Measurements from ENCODE around the gene ZNF428.
A peak's percentile ranks its signal among the peaks of the same experiment; 100 is the strongest.
"Not testable (repeated sequence)": the region's sequence is repeated elsewhere in the genome, so short reads cannot be mapped to it uniquely, and the experiment has no call there.

Gene ZNF428

DNA sequence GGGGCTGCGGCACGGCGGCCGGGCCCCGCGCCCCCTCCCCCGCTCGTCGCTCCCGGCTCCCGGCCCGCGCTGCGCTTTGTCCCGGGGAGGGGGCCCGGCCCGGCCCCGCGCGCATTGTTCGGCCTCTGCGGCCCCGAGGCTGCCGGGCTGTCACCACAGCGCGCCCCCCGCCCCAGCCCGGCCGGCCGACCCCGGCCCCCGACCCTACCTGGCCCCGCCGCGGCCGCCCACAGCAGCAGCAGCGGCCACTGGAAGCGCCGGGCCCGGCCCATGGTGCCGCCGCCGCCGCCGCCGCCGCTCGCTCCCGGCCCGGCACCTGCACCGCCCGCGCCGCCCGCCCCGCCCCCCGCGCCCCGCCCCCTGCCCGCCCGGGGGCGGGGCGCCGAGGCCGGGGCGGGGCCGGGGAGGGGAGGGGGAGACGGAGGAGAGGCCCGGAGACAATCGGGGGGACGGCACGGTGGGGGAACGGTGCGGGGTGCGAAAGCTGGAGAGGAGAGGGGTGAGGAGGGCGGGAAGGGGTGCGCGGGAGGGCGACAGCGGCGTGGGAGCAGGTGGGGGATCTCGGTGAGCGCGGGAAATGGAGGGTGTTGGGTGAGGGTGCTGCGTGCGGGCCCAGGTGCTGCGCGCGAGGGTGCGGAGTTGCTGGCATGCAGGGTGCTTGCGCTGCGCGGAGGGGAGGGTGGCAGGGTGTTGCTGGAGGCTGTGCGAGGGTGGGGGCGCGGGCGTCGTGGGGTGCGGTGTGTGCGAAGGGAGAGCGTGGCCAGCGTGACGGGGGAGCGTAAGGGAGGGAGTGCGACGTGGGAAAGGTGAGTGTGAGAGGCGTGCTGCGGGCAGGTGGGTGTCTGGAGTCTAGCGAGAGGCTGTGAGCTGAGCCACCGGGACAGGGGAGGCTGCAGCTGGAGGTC lies 20.3 kb upstream of the ZNF428 start, which contains the start of gene CADM4:
Gene CADM4 (minus strand): TSS at position 332 of the 905 bp plus-strand sequence. CDS start 60 bp downstream, at position 272.
- DNase-seq, result no peak

DNA sequence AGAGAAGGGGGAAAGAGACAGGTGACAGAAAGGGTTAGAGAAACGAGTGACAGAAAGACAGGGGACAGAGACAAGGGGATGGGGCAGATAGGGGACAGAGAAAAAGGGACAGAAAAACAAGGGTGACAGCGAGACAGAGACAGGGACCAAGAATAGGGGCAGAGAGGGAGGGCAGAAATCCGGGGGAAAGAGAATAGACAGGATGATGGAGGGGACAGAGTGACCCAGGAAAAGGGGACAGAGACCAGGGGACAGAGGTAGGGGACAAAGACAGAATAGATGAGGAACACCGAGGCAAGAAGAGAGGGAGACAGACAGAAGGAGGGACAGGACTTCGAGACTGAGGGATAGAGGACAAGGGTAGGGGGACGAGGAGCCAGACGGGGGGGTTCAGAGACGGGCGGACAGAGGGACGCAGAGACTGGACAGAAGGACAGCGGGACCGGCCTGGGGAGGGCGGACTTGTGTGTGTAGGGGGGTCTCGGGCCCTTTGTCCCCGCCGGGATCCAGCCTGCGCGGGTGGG lies 19.6 kb upstream of the ZNF428 start:
- no peak for DNase-seq

DNA sequence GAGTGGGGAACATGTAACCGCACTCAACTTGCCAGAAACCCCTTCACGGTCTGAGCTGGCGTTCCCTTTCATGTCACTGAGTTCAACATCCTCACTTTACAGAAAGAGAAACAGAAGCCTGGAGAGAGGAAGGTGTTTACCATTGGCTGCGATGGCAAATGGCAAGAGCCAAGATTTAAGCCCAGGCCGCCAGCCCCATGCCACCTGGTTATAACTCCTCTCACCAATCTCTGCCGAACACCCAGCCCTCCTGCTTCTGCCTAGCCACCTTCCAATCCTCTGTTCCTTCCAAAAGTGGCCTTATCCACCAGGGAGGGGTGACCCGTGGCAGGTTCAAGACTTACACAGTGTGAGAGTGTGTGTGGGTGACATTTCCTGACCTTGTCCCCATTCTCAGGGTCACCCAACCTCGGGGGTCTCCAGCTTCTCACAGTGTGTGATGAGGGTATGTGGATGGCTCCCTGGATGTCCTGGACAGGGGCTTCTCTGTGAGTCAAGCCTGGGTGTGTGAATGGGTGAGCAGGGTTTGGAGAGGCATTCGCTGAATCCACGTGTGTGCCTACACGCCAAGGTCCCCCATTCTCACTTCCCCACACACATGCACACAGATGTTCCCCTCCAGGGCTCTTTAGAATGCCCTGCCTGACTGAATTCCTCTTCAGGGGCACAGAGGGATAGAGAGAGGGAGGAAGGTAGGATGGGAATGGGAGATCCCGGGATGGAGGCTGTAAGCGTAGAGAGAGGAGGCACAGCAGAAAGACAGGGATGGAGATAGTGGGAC lies 19.0 kb upstream of the ZNF428 start:
- no peak for DNase-seq

DNA sequence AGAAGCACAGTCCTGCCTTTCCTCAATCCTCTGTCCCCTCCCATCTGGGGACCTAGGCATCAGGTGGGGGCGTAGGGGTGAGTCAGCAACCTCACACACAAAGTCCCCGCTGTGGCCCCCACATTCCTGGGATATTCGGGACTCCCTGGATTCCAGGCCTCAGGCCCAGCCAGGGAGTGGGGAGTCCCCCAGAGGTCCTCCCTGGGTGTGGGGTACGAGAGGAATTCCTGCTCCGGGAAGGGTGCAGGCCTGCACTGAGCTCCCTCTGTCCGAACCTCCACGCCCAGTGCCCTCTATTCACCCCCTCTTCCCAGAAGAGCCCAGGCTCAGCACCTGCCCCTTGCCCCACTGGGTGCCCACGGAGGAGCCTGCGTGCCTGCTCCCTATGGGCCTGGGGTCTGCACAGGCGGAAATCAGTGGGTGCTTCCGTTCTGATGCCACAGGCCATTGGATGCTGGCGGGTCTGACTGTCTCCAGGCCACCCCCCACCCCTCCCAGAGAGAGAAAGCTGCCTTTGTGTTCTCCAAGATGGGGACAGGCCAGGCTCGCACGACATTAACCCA lies 16.8 kb upstream of the ZNF428 start:
- no peak for DNase-seq

DNA sequence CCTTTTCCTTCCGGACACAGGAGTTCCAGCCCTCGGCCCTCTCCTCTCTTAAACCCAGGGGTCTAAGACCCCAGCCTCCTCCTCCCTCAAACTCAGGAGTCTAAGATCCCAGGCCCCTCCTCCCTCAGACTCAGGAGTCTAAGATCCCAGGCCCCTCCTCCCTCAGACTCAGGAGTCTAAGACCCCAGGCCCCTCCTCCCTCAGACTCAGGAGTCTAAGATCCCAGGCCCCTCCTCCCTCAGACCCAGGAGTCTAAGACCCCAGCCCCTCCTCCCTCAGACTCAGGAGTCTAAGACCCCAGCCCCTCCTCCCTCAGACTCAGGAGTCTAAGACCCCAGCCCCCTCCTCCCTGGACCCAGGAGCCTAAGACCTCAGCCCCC lies 16.1 kb upstream of the ZNF428 start:
- not testable (repeated sequence) for DNase-seq

DNA sequence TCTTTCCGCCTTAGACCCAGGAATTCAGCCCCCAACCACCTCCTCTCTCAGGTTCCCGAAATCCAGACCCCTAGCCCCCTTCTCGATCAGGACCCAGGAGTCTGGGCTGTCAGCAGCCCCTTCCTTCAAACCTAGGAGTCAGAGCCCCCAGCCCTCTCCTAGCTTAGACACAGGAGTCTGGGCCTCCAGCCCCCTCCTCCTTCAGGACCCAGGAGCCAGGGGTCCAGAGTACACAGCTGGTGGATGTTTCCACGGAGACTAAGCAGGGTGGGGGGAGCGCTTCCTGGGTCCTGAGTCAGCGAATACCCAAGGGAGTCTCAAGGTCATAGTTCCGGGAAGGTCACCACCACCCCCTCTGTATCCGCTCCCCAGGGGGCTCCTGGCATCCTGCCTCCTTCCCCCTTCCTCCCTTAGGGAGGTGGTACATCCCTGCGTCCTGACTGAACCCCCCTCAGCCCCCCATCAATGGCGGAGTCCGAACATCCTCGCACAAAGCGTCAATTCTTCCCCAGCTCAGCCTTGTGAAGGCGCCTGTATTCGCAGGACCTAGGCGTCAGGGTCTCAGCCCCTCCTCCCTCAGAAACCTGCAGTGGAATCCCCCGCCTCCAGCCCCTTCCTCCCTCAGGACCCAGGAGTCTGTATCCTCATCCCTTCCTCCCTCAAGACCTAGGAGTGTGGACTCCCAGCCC lies 15.6 kb upstream of the ZNF428 start:
- no peak for DNase-seq

DNA sequence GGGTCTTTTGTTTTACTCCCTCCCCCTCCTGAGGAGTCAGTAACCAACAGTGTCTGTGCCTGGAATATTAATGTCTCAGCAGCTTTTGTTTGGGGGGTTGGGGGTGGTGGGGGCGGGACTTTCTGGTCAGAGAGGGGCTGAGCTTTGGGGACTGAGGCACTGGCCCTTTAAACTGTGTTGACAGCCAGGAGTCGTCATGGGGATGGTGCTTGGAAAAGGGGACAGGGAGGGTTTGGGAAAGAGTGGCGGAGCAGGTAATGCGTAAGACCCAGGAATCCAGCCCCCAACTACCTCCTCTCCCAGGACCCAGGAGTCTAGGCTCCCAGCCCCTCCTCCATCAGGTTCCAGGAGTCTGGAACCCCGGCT lies 15.1 kb upstream of the ZNF428 start:
- DNase-seq, result no peak

DNA sequence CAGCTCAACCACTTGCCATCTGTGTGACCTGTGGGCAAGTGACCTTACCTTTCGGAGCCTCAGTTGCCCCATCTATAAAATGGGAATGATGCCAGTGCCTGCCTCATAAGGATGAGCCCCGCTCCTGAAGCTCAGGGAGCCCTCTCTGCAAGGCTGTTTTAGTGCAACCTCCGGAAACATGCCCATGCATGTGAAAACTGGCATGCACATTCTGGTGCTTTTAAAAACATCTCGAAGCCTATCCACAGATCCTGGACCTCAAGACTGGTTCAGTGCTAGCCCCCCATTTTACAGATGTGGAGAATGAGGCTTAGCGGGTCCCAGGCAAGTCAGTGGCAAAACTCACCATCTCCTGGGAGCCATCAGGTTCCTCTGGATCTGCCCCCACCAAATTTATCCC lies 14.6 kb upstream of the ZNF428 start:
- DNase-seq, result no peak

DNA sequence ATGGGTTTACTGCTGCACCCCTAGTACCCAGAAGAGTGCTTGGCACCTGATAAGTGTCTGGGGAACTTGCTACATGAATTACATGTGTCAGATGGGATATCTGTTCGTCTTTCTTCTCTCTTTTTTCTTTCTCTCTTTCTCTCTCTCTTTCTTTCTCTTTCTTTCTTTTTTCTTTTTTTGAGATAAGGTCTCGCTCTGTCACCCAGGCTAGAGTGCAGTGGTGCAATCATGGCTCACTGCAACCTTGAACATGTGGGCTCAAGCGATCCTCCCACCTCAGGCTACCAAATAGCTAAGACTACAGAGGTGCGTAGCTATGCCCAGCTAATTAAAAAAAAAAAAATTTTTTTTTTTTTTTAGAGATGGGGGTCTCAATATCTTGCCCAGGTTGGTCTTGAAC lies 14.1 kb upstream of the ZNF428 start:
- no peak for DNase-seq

DNA sequence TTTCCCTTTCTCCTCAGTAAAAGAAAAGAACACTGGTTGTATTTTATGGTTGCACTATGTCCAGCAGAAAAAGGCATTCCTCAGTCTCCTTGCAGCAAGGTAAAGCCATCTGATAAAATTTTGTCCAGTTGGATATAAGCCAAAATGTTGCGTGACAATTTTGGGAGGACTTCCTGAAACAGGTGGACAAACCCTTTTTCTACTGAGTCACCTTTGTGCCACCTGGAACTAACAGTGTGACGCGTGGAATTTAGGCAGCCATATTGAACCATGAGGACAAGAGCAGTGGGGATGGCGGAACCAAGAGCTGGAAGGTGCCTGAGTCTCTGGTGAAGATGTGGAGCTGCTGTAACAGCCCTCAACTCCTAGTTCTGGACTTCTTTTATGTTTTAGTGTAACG lies 12.1 kb upstream of the ZNF428 start:
- no peak for DNase-seq

DNA sequence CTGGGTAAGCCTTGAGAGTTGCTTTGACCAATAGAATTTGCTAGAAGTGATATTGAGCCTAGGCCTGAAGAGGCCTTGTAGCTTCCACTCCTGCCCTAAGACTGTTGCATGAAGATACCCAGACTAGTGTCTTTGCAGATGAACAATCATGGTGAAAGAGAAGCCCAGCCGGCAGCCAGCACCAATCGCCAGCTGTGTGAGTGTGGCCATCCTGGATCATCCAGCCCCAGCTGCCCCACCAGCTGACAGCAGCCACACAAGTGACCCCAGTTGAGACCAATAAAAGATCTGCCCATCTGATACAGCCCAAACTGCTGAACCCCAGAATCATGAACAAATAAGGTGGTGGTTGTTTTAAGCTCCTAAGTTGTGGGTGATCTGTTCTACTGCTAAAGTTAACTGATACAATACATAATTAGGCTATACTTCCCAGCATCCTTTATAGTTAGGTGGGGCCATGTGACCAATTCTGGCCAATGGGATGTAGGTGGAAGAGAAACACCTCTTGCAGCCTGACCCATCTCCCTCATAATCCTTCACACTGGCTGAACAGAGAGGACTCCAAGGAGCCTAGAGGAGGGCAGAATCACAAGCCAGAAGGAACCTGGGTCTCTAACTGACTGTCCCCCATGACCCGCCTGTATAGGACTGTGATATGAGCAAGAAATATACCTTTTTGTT lies 9.4 kb upstream of the ZNF428 start:
- DNase-seq, result no peak

DNA sequence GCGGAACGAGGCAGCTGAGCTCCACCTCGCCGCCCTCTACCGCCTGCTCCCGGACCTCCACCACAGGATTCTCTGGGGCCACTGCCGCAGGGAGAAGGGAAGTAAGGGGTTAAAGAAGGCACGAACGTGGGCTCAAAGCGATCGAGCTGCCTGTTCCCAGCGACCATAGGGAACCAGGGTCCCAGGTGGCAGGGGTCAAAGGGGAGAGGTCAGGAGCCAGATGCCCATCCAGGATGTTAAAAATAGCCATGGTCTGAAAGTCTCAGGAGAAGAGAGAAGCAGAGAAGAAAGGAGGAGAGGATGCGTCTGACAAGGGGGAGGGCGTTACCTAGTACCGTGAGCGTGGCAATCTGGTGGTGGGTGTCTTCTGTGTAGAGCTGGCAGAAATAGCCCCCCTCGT lies 7.4 kb upstream of the ZNF428 start:
- no peak for DNase-seq

DNA sequence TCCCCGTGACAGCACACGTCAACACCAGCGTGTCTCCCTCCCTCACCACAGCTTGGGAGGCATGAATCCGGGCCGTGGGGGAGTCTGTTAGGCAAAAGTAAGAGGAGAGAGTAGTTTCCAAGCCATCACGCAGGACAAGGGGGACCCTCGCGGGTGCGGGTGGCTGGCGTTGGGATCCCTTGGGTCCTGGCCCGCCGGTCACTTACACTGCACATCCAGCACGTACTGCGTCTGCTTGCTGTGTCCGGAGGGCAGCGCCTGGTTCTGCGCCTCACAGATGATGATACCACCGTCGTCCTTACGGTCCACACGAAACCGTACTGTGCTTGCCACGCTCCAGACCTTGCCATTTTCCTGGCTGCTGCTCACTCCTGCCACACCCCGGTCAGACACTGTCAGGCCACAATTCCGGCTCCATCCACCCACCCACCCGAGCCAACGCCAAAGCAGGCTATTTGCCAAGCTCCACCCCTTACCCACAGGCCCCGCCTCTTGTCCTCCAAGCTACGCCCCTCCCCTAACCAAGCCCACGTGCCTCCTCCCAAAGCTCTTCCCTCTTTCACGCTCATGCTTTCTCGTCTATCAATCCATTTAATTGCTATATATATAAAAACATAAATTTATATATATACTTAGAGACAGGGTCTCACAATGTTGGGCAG lies 6.6 kb upstream of the ZNF428 start:
- peak; percentile 55 for DNase-seq

DNA sequence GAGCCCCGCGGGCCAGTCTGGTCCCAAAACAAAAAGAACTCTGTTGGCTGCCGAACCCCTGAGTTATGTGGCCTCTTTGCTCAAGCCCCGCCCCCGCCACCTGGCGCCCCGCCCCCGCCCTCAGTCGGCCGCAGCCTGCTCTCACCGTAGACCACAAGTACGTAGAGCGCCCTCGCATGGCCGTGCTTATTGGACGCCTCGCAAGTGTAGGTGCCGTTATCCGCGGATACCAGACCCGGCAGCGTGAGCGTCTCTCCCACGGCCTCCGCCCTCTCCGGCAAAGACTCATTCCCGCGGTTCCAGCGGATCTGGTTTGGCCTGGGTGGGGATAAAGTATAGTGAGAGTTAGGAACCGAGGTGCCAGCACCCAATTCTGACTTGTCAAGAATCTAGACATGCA lies 5.5 kb upstream of the ZNF428 start:
- DNase-seq, result peak; percentile 40 to 50

DNA sequence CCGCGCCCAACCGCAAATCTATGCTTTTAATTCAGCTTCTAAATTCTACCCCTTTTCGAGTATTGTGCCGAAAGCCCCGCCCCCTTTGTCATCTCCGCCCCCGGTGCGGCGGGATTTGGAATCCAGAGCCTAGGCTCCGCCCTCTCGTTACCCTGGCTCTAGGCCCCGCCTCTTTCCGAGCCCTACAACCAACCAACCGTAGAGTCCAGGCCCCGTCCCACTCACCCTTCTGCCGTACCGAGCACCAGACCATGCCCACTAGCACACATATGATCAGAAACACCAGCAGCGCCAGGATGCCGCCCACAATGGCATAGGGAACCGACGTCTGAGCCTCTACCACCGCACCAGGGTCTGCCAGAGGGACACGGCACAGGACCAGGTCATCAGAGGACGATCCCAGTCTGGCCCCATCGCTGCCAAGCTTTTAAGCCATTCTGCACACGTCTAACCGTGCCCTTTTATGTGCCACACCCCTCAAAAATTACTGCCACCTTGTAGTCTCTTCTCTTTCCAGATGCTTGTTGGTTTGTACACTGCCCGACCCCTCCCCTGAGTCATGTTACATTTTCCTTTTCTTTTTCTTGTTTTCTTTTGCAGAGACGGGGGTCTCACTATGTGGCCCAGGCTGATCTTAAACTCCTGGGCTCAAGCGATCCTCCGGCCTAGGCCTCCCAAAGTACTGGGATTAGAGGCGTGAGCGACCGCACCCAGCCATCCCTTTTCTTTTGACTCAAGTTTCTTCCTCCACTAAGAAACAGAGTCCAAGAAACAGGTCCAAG lies 4.7 kb upstream of the ZNF428 start:
- DNase-seq, result no peak

DNA sequence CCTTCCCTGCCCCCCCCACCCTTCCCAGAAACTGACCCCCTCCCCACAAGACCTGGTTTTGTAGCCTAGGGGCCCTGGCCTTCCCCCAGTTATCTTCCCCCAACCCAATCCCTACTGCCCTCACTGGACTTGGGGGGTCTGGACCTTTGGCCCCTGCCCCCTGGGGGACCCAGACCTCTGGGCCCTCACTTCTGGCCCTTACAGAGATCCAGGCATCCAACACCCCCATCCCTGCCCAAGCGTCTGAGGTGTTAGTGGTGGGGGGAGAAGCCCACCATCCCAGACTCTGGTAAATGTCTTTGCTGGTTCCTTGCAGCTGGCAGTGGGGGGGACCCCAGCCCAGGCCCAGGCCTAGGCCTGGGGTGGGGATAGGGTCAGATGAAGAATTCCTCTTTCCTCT lies 3.5 kb upstream of the ZNF428 start:
- DNase-seq, result no peak

DNA sequence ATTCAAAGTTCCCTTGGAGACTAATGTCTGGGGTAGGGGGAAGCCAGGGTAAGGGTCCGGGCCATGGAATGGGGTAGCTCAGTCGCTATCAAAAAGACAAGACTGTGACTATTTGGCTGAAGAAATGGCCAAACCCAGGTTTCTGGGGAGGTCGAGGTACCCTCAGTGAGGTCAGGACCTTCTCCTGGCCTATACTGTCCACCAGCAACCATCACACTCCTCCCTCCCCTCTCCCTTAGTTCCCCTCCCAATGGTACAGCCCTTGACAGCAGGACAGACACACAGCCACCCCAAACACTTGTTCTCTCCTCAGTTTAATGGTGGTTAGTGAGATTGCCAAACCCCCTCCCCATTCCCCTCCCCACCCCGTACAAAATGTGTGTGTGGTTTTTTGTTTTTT lies 2.6 kb upstream of the ZNF428 start:
- no peak for DNase-seq

DNA sequence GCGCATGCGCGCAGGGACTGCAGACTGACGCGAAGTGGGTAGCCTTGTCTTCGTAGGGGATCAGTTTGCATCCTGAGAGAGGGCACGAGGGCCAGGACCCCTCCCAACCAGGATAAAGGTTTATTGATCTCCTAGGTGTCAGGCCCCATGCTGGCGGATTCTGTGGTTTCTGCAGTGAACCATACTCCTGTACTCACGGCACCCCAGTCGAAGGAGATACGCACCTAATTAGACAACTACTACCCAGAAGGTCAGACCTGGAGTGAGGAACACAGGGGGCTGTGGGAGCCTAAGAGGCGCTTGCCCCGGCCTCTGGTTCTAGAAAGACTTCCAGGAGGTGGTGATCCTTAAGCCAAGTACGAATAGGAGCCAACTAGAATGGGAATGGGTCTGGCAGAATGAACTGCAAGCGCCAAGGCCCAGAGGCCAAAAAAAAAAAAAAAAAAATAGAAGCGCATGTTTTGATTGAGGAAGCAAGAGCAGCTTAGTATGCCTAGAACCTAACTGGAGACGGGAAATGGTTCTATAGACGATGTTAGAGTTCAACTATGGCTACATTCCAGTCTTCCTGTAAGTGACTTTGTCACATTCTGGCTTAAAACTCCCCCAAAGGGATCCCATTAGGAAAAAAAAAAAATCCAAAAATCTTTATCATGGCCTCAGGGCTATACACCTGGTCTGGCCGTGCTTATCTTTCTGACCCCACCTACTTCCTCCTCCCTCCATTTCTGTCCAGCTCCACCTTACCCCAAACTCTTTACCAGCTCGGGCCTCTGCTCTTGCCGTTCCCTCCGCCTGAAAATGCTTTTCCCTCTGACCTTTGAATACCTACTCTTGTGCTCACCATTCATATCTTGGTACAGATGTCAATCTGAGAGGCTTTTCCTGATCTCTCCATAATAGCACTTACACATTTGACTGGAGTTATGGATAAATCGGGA lies 902 bp upstream of the ZNF428 start:
- DNase-seq, result no peak

DNA sequence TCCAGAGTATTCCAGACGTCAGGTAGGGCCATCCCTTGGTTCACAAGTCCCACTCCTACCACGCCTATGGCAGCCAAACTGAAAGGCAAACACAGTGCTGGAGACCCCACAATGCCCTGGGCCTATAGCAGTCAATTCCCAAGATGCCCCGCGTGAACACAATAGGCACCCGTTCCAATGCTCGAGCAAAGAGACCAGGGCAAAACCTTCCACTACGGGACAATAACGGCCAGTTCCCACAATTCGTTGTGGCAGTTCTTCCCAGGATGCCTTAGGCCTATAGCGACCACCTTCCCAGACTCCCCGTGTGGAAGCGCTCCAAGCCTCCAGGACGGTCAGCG lies 538 bp downstream of the ZNF428 start:
- DNase-seq, result no peak

DNA sequence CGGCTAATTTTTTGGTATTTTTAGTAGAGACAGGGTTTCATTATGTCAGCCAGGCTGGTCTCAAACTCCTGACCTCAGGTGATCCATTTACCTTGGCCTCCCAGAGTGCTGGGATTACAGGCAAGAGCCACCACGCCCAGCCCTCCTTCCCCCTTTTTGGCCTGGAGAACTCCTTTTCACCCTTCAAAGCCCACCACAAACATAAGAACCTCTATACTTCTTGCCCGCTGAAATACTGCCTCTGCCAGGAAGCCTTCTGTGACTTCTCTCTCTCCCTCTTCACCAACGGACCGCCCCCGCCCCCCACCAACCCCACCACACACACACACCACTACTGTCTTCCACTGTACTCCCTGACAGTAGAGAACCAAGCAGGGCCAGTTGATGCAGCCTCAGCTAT lies 2.5 kb downstream of the ZNF428 start:
- DNase-seq, result no peak

Data from inflammatory macrophage treated with lipopolysaccharide for 1 hour (primary cell).